ENCODE data around the gene SPAG17.

Gene SPAG17

GRCh38 chr1:117981455-117982192 lies 203.4 kb downstream of the SPAG17 start:
- Histone ChIP-seq H3K36me3 (ENCODE audit: control insufficient read depth, low read length) (no peaks in the 10 kb centered on the region), H3F3A (ENCODE audit: control insufficient read depth, insufficient read depth) (no peaks in the 10 kb centered on the region), H3K4me1 (ENCODE audit: control insufficient read depth, low read length) (no peaks in the 10 kb centered on the region), H3K4me3 (ENCODE audit: low read length) (no peak overlapping the region), H3K9me3 (ENCODE audit: control insufficient read depth, insufficient read depth, low read length) (no peaks in the 10 kb centered on the region), H4K20me1 (ENCODE audit: control insufficient read depth, insufficient read depth, low read depth, low read length) (no peaks in the 10 kb centered on the region), H3K27ac (ENCODE audit: low read depth, low read length) (no peak overlapping the region), H3K4me2 (ENCODE audit: low read length) (no peak overlapping the region), H3K9me2 (replicated peaks; ENCODE audit: control insufficient read depth, low read length) (no peaks in the 10 kb centered on the region), H3K79me2 (ENCODE audit: control insufficient read depth, low read length) (no peaks in the 10 kb centered on the region), H3K27me3 (ENCODE audit: control insufficient read depth, low read length) (peaks cover 3% of the 10 kb centered on the region; the same call in 1 of the 2 replicates)
- TF ChIP-seq EZH2phosphoT487 (IDR thresholded peaks at IDR 0.05; ENCODE audit: borderline replicate concordance, low read length) (no peak), CTCF (IDR thresholded peaks at IDR 0.05; ENCODE audit: low read depth, low read length, poor library complexity, severe bottlenecking) (no peak)

- Histone ChIP-seq H3K4me1 (ENCODE audit: control insufficient read depth, low read length) (no peaks in the 10 kb centered on the region), H3K4me3 (ENCODE audit: low read length) (no peak overlapping the region), H3K79me2 (ENCODE audit: control insufficient read depth, low read length) (no peaks in the 10 kb centered on the region), H4K20me1 (ENCODE audit: control insufficient read depth, insufficient read depth, low read depth, low read length) (no peaks in the 10 kb centered on the region), H3K9me2 (replicated peaks; ENCODE audit: control insufficient read depth, low read length) (no peaks in the 10 kb centered on the region), H3K4me2 (ENCODE audit: low read length) (no peak overlapping the region), H3F3A (ENCODE audit: control insufficient read depth, insufficient read depth) (no peaks in the 10 kb centered on the region), H3K27me3 (ENCODE audit: control insufficient read depth, low read length) (peaks cover 11% of the 10 kb centered on the region), H3K36me3 (ENCODE audit: control insufficient read depth, low read length) (no peaks in the 10 kb centered on the region), H3K9me3 (ENCODE audit: control insufficient read depth, insufficient read depth, low read length) (no peaks in the 10 kb centered on the region), H3K27ac (ENCODE audit: low read depth, low read length) (no peak overlapping the region)
- TF ChIP-seq CTCF (IDR thresholded peaks at IDR 0.05; ENCODE audit: low read depth, low read length, poor library complexity, severe bottlenecking) (no peak), EZH2phosphoT487 (IDR thresholded peaks at IDR 0.05; ENCODE audit: borderline replicate concordance, low read length) (no peak)
Measured at GRCh38 chr1:117976381-117976780, 208.6 kb downstream of the SPAG17 start.

GRCh38 chr1:117971777-117972176 lies 213.3 kb downstream of the SPAG17 start:
- no peak overlapping the region for H3K27ac ChIP-seq (ENCODE audit: low read depth, low read length)
- H3F3A ChIP-seq (ENCODE audit: control insufficient read depth, insufficient read depth): no peaks in the 10 kb centered on the region
- no peaks in the 10 kb centered on the region for H3K79me2 ChIP-seq (ENCODE audit: control insufficient read depth, low read length)
- H3K36me3 ChIP-seq (ENCODE audit: control insufficient read depth, low read length): no peaks in the 10 kb centered on the region
- peaks cover 8% of the 10 kb centered on the region for H3K27me3 ChIP-seq (ENCODE audit: control insufficient read depth, low read length)
- H4K20me1 ChIP-seq (ENCODE audit: control insufficient read depth, insufficient read depth, low read depth, low read length): no peaks in the 10 kb centered on the region
- no peaks in the 10 kb centered on the region for H3K9me2 ChIP-seq (replicated peaks; ENCODE audit: control insufficient read depth, low read length)
- H3K4me3 ChIP-seq (ENCODE audit: low read length): no peak overlapping the region
- no peaks in the 10 kb centered on the region for H3K9me3 ChIP-seq (ENCODE audit: control insufficient read depth, insufficient read depth, low read length)
- H3K4me1 ChIP-seq (ENCODE audit: control insufficient read depth, low read length): no peaks in the 10 kb centered on the region
- no peak for TF ChIP-seq CTCF (IDR thresholded peaks at IDR 0.05; ENCODE audit: low read depth, low read length, poor library complexity, severe bottlenecking)
- TF ChIP-seq EZH2phosphoT487 (IDR thresholded peaks at IDR 0.05; ENCODE audit: borderline replicate concordance, low read length): no peak
- H3K4me2 ChIP-seq (ENCODE audit: low read length): no peak overlapping the region

All from DOHH2 (cell line).